GM19324 (cell line): ENCODE measurements around the gene SERHL2.
"Not testable (repeated sequence)": the region's sequence is repeated elsewhere in the genome, so short reads cannot be mapped to it uniquely, and the experiment has no call there.

Experiments used
- ATAC-seq: cut with Tn5 transposase; IDR thresholded peaks from one replicate; pipeline ENCODE4 v1.9.1; 2021; ENCODE audit warnings: mild to moderate bottlenecking, moderate library complexity; ENCODE audit not compliant: unreplicated experiment, low FRiP score

SERHL2 gene

GRCh38 chr22:42553475-42554361 lies at the start of gene SERHL2:
Gene SERHL2 (plus strand): TSS chr22:42553956. CDS start chr22:42554021, 65 bp downstream.
- peak; percentile 46 for ATAC-seq

- not testable (repeated sequence) for ATAC-seq
Observed at GRCh38 chr22:42508327-42508974, 45.3 kb upstream of the SERHL2 start.

- not testable (repeated sequence) for ATAC-seq
Observed at GRCh38 chr22:42508975-42509364, 44.8 kb upstream of the SERHL2 start.

- no peak for ATAC-seq
Observed at GRCh38 chr22:42509548-42509947, 44.2 kb upstream of the SERHL2 start.

- ATAC-seq: no peak
Observed at GRCh38 chr22:42511401-42511891, 42.3 kb upstream of the SERHL2 start.

GRCh38 chr22:42512273-42512990 lies 41.3 kb upstream of the SERHL2 start:
- ATAC-seq: not testable (repeated sequence)

GRCh38 chr22:42514331-42514730 lies 39.4 kb upstream of the SERHL2 start:
- not testable (repeated sequence) for ATAC-seq

- not testable (repeated sequence) for ATAC-seq
Observed at GRCh38 chr22:42515304-42515703, 38.5 kb upstream of the SERHL2 start.

GRCh38 chr22:42515896-42516295 lies 37.9 kb upstream of the SERHL2 start:
- ATAC-seq: no peak

- ATAC-seq: not testable (repeated sequence)
Observed at GRCh38 chr22:42517103-42517502, 36.7 kb upstream of the SERHL2 start.

GRCh38 chr22:42518638-42519524 lies 34.9 kb upstream of the SERHL2 start:
- not testable (repeated sequence) for ATAC-seq

GRCh38 chr22:42519525-42520401 lies 34.0 kb upstream of the SERHL2 start, which contains the start of gene RRP7A:
Gene RRP7A (minus strand): TSS chr22:42519796. CDS start chr22:42519786, 10 bp downstream.
- peak; percentile 75 for ATAC-seq

GRCh38 chr22:42521228-42521546 lies 32.6 kb upstream of the SERHL2 start:
- ATAC-seq: no peak

- no peak for ATAC-seq
Observed at GRCh38 chr22:42522546-42522945, 31.2 kb upstream of the SERHL2 start.

GRCh38 chr22:42528591-42529307 lies 25.0 kb upstream of the SERHL2 start:
- no peak for ATAC-seq

GRCh38 chr22:42529435-42529834 lies 24.3 kb upstream of the SERHL2 start:
- ATAC-seq: not testable (repeated sequence)

GRCh38 chr22:42531401-42532084 lies 22.2 kb upstream of the SERHL2 start:
- not testable (repeated sequence) for ATAC-seq

- no peak for ATAC-seq
Observed at GRCh38 chr22:42533638-42533977, 20.1 kb upstream of the SERHL2 start.
